SK-MEL-5 (cell line): ENCODE data around the gene ALG1L2. TPM values are rescaled to one million over a fixed set of nuclear protein-coding genes. Genes with fewer than 3 reads are reported as not detected.
"Not testable (repeated sequence)": the region's sequence is repeated elsewhere in the genome, so short reads cannot be mapped to it uniquely, and the experiment has no call there.

ENCODE experiments used
- DNase-seq: peaks from one replicate; pipeline ENCODE4 v3.0.0-alpha.2; 2016; ENCODE audit warnings: low read depth, low spot score
- in situ Hi-C: cut with HindIII; loops from 2 replicates; pipeline ENCODE4 v1.10.0; 2016; ENCODE audit warnings: low sequenced_read_pairs, high pct_unique_total_duplicates, low pct_unique_long_range_greater_than_20kb
- polyA plus RNA-seq, 2 experiments: library from polyadenylated mRNA; depleted of rRNA; stranded (reverse); fragments of >200 nt; gene quantifications; 2 replicates each; pipeline ENCODE4 v1.2.3, GENCODE V29; 2015
- total RNA-seq: library from RNA; depleted of rRNA; stranded (reverse); fragments of >200 nt; shearing (Covaris generic); gene quantifications from 2 replicates; pipeline ENCODE4 v1.2.3, GENCODE V29; 2014; rRNA removed

ALG1L2 gene, protein sequence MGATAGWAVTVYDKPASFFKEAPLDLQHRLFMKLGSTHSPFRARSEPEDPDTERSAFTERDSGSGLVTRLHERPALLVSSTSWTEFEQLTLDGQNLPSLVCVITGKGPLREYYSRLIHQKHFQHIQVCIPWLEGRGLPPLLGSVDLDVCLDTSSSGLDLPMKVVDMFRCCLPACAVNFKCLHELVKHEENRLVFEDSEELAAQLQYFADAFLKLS
- total RNA-seq = not detected in 2 replicates
- not detected in 2 replicates for polyA plus RNA-seq (2015; cell fraction: cytosol; rRNA removed)
- polyA plus RNA-seq (2015; cell fraction: nucleus; rRNA removed) = 2.8 TPM in 1 of 2 replicates, not detected in the other

- DNase-seq = no peak
- in situ Hi-C loops = no loop called here
These were observed at the start of gene ALG1L2 for GRCh38 chr3:130081351-130081881. ALG1L2 (plus strand) TSS chr3:130081831; CDS start chr3:130082017, 186 bp downstream.

GRCh38 chr3:130037126-130037815, 44.4 kb upstream of the ALG1L2 start:
- DNase-seq, in situ Hi-C loops: not testable (repeated sequence)

DNA sequence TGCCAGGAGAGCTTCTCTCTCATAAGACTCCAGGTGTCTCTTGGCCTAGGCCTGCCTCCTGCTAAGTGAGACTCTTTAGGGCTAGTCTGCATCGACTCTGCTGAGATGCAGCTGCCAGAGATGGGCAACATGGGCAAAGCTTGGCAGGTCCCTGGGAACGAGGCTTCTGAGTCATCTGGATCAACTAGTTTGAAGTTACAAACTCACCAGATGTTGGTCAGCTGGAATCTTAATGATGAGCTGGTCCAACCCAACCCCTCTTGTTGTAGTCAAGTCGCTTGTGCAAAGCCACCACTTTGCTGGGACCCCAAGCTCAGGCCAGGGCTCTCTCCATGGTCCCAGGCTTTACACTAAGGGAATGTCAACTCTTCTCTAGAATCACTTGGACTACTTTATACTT, 38.9 kb upstream of the ALG1L2 start:
- in situ Hi-C loops, DNase-seq: not testable (repeated sequence)

DNA sequence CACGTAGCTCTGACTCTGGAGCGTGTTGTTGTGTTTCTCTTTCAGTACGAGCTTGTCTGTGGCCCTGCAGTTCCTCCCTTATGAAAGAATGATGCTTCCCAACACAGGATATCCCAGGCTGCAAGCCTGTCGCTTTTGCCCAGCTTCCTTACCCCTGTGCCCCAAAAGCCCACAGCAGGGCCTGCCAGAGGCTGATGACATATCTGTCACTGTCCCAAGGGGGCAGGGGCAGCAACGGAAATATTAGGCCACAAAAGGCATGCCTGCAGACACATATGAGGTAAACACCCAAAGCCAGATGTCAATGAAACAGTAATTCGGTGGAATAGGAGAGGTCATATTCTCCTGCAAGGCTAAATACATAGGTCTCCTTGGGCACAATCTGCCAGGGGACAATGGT, 38.0 kb upstream of the ALG1L2 start:
- in situ Hi-C loops, DNase-seq: not testable (repeated sequence)

- no peak for DNase-seq
- in situ Hi-C loops = no loop called here
These were observed 37.3 kb upstream of the ALG1L2 start for GRCh38 chr3:130044370-130044769.

DNA sequence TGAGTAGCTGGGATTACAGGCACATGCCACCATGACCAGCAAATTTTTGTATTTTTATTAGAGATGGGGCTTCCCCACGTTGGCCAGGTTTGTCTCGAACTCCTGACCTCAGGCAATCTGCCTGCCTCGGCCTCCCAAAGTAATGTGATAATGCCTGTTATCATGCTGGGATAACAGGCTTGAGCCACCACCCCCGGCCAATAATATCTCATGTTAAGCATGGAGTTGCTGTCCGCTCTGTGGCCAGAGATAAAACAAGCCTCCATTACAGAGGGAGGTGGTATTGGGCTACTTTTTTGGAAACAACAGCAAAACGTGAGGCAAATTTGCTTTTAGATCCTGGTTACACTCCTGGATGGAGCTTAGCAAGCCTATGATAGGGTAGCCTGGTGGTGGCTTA, 32.9 kb upstream of the ALG1L2 start:
- in situ Hi-C loops = no loop called here

DNA sequence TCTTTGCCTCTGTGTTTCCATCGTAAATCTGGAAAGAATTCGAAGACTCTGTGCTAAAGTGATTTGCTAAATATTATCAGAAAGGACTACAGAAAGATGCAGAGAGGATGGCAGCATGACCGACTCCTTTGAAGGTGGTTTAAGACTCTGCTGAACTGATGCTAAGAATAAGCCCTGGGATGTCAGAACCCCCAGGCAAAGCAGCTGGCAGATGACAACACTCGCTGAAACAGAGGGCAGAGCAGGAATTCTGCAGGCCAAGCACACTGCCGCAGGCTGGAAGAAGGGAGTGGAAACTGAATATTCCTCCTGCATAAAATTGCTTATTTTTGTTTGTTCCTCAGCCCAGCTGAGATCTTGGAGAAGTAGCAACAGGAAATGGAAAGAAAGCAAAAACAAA, 29.3 kb upstream of the ALG1L2 start:
- DNase-seq, in situ Hi-C loops: not testable (repeated sequence)

More for the DNA sequence above, 32.9 kb upstream of the ALG1L2 start:
- DNase-seq = no peak

DNA sequence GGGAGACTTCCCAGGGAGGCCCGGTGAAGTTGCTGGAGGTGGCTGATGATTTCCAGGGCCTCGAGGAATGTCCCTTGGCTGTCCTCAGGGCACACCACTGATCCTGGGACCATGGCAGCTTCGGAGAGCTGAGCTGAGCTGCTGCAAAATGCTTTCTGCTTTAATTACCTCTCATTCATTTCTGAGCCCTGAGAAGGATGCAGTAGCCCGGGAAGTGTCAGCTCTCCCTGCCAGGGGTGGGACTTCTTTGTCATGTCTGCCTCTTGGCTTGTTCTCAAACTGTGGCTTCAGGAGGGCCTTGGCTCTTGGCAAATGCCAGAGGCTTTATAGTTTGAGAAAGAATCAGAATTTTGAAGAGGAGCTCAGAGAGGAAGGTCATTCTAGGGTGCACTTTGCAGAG, 28.7 kb upstream of the ALG1L2 start:
- DNase-seq, in situ Hi-C loops: not testable (repeated sequence)

DNA sequence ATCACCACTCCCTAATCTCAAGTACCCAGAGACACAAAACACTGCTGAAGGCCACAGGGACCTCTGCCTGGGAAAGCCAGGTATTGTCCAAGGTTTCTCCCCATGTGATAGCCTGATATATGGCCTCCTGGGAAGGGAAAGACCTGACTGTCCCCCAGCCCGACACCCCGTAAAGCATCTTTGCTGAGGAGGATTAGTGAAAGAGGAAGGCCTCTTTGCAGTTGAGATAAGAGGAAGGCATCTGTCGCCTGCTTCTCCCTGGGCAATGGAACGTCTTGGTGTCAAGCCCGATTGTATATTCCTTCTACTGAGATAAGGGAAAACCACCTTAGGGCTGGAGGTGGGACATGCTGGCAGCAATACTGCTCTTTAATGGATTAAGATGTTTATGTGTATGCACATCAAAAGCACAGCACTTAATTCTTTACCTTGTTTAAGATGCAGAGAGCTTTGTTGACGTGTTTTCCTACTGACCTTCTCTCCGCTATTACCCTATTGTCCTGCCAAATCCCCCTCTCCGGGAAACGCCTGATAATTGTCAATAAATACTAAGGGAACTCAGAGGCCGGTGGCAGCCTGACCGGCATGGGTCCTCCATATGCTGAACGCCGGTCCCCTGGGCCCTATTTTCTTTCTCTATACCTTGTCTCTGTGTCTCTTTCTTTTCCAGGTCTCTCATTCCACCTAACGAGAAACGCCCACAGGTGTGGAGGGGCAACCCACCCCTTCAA, 23.9 kb upstream of the ALG1L2 start:
- in situ Hi-C loops, DNase-seq: not testable (repeated sequence)

DNA sequence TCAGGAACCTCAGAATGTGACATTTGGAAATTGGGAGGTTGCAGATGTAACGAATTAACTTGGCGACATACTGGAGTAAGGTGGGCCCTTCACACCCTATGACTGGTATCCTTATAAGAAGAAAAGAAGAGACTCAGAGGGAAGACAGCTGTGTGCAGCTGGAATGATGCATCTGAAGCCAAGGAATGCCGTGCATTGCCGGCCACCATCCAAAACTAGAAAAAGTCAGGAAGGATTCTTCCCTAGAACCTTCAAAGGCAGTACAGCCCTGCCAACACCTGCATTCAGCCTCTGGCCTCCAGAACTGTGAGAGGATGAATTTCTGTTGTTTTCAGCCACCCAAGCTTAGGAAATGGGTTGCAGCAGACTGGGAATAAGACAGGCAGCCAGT, 23.4 kb upstream of the ALG1L2 start:
- DNase-seq, in situ Hi-C loops: not testable (repeated sequence)

DNA sequence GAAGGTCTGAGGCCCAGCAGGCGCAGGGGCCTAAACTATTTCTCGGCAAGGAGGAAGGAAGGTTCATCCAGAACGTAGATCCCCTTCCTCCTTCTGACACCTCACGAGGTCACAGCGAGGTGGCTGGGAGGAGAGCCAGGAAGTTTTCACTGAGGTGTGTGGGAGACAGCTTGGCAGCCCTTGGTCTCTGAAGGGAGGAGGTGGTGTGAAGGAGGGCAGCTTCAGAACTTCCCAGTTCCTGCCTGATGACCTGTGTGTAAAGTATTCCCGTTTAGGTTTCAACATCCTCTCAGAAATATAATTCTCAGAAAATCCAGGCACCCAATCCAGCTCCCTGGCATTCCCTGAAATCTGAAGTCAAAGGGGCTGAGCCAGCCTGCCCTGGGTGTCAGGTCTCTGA, 22.9 kb upstream of the ALG1L2 start:
- DNase-seq, in situ Hi-C loops: not testable (repeated sequence)

DNA sequence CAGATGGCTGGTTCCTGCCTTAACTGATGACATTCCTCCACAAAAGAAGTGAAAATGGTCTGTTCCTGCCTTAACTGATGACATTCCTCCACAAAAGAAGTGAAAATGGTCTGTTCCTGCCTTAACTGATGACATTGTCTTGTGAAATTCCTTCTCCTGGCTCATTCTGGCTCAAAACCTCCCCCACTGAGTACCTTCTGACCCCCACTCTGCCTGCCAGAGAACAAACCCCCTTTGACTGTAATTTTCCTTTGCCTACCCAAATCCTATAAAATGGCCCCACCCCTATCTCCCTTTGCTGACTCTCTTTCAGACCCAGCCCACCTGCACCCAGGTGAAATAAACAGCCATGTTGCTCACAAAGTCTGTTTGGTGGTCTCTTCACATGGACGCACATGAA, 22.5 kb upstream of the ALG1L2 start:
- in situ Hi-C loops = not testable (repeated sequence)

GRCh38 chr3:130073582-130073981, 8.0 kb upstream of the ALG1L2 start:
- no peak for DNase-seq
- in situ Hi-C loops = no loop called here

More for the DNA sequence above, 22.5 kb upstream of the ALG1L2 start:
- not testable (repeated sequence) for DNase-seq

- in situ Hi-C loops = no loop called here
These were observed 4.0 kb upstream of the ALG1L2 start for GRCh38 chr3:130077636-130078035.

GRCh38 chr3:130083363-130084090, 1.9 kb downstream of the ALG1L2 start:
- in situ Hi-C loops, DNase-seq: not testable (repeated sequence)

More at GRCh38 chr3:130077636-130078035, 4.0 kb upstream of the ALG1L2 start:
- no peak for DNase-seq

DNA sequence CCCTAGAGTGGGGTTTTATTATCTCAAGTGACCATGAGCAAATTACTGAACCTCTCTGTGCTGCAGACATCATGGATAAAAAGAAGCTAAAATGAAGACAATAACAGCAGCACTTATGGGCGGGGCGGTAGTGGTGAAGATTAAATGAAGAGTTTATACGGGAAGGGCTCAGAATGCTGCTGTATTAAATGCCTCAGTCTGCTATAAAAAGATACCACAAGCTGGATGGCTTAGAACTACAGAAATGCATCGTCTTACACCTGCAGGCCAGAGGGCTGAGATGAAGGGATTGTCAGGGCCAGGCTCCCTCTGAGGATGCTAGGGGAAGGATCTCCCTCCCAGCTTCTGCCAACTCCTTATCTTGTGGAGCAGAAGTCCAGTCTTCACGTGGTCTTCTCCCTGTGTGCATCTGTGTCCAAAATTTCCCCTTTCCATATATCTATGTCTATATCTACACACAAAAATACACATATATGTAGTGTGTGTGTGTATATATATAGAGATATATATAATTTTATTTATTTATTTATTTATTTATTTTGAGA, 2.9 kb downstream of the ALG1L2 start:
- DNase-seq = no peak
- in situ Hi-C loops = no loop called here

GRCh38 chr3:130085881-130086280, 4.2 kb downstream of the ALG1L2 start:
- DNase-seq = no peak
- in situ Hi-C loops = no loop called here
